GM18951 (cell line): ENCODE data around the gene SLC12A8.

Source experiments
- POLR2A ChIP-seq: IDR thresholded peaks from 4 replicates; pipeline ENCODE4 v1.6.1; 2011; ENCODE audit warnings: mild to moderate bottlenecking; ENCODE audit not compliant: insufficient read length, insufficient read depth; ENCODE audit errors: extremely low read depth
- in situ Hi-C: fragments of 300-500 bp; cut with MboI; formaldehyde crosslinking; loops from one replicate; pipeline ENCODE4 v1.12.0; 2022; ENCODE audit warnings: low sequenced_read_pairs, mixed read lengths, inconsistent platforms; ENCODE audit not compliant: unreplicated experiment

The SLC12A8 gene

GRCh38 chr3:125166599-125167136 is 45.9 kb downstream of the SLC12A8 start:
- in situ Hi-C loops: no loop called here

GRCh38 chr3:125165948-125166553 is 46.5 kb downstream of the SLC12A8 start:
- in situ Hi-C loops: no loop called here
- no peak for TF ChIP-seq POLR2A

More at GRCh38 chr3:125166599-125167136, 45.9 kb downstream of the SLC12A8 start:
- TF ChIP-seq POLR2A: no peak

GRCh38 chr3:125165189-125165947 is 47.2 kb downstream of the SLC12A8 start:
- in situ Hi-C loops: no loop called here
- TF ChIP-seq POLR2A: no peak

GRCh38 chr3:125163739-125164601 is 48.6 kb downstream of the SLC12A8 start:
- in situ Hi-C loops: no loop called here
- TF ChIP-seq POLR2A: no peak

GRCh38 chr3:125161607-125162219 is 50.8 kb downstream of the SLC12A8 start:
- TF ChIP-seq POLR2A: no peak
- in situ Hi-C loops: no loop called here

- no peak for TF ChIP-seq POLR2A
- in situ Hi-C loops: no loop called here
Measured at GRCh38 chr3:125160606-125161371, 51.8 kb downstream of the SLC12A8 start.

GRCh38 chr3:125157183-125157582 is 55.4 kb downstream of the SLC12A8 start:
- in situ Hi-C loops: no loop called here
- TF ChIP-seq POLR2A: no peak

- in situ Hi-C loops: no loop called here
- TF ChIP-seq POLR2A: no peak
Measured at GRCh38 chr3:125156456-125156855, 56.1 kb downstream of the SLC12A8 start.

- in situ Hi-C loops: no loop called here
- no peak for TF ChIP-seq POLR2A
Measured at GRCh38 chr3:125154800-125155269, 57.7 kb downstream of the SLC12A8 start.

- in situ Hi-C loops: no loop called here
- no peak for TF ChIP-seq POLR2A
Measured at GRCh38 chr3:125154110-125154509, 58.4 kb downstream of the SLC12A8 start.

- in situ Hi-C loops: no loop called here
Measured at GRCh38 chr3:125152951-125153350, 59.6 kb downstream of the SLC12A8 start.

GRCh38 chr3:125151916-125152315 is 60.6 kb downstream of the SLC12A8 start:
- in situ Hi-C loops: no loop called here

More at GRCh38 chr3:125152951-125153350, 59.6 kb downstream of the SLC12A8 start:
- no peak for TF ChIP-seq POLR2A

More at GRCh38 chr3:125151916-125152315, 60.6 kb downstream of the SLC12A8 start:
- no peak for TF ChIP-seq POLR2A
